ENCODE measurements around the gene NXPH3. TPM values are rescaled to one million over a fixed set of nuclear protein-coding genes. Genes with fewer than 3 reads are reported as not detected.
"Not testable (repeated sequence)": the region's sequence is repeated elsewhere in the genome, so short reads cannot be mapped to it uniquely, and the experiment has no call there.

The NXPH3 gene
- total RNA-seq, 1 experiment from 2014 or later: not detected

GRCh38 chr17:49546546-49547535 lies 28.8 kb upstream of the NXPH3 start:
- Histone ChIP-seq H3K9ac (ENCODE audit: low read length) (no peak overlapping the region), H3K79me2 (ENCODE audit: low read length) (no peaks in the 10 kb centered on the region), H3K27ac (ENCODE audit: low read length) (no peak overlapping the region), H4K20me1 (ENCODE audit: insufficient read depth, low read depth, low read length) (no peaks in the 10 kb centered on the region), H3K4me1 (ENCODE audit: low read length) (no peaks in the 10 kb centered on the region), H2AFZ (ENCODE audit: low read length) (no peak overlapping the region), H3K4me3 (ENCODE audit: low read length) (no peak overlapping the region), H3K36me3 (ENCODE audit: insufficient read depth, low read length) (no peaks in the 10 kb centered on the region), H3K9me3 (ENCODE audit: low read length) (no peaks in the 10 kb centered on the region), H3K27me3 (ENCODE audit: low read length) (no peaks in the 10 kb centered on the region), H3K9me2 (replicated peaks; ENCODE audit: insufficient read depth, low read length) (no peaks in the 10 kb centered on the region), H3K4me2 (ENCODE audit: low read depth, low read length, poor library complexity, severe bottlenecking) (no peak overlapping the region)
- DNase-seq: no peak

- Histone ChIP-seq H4K20me1 (ENCODE audit: insufficient read depth, low read depth, low read length) (no peaks in the 10 kb centered on the region), H3K4me2 (ENCODE audit: low read depth, low read length, poor library complexity, severe bottlenecking) (no peak overlapping the region), H3K9me3 (ENCODE audit: low read length) (no peaks in the 10 kb centered on the region), H3K36me3 (ENCODE audit: insufficient read depth, low read length) (no peaks in the 10 kb centered on the region), H3K9ac (ENCODE audit: low read length) (no peak overlapping the region), H3K27me3 (ENCODE audit: low read length) (no peaks in the 10 kb centered on the region), H2AFZ (ENCODE audit: low read length) (no peak overlapping the region), H3K4me1 (ENCODE audit: low read length) (no peaks in the 10 kb centered on the region), H3K79me2 (ENCODE audit: low read length) (no peaks in the 10 kb centered on the region), H3K9me2 (replicated peaks; ENCODE audit: insufficient read depth, low read length) (no peaks in the 10 kb centered on the region), H3K4me3 (ENCODE audit: low read length) (no peak overlapping the region), H3K27ac (ENCODE audit: low read length) (no peak overlapping the region)
- no peak for DNase-seq
Measured at GRCh38 chr17:49547566-49547965, 28.1 kb upstream of the NXPH3 start.

GRCh38 chr17:49548051-49548505 lies 27.6 kb upstream of the NXPH3 start:
- Histone ChIP-seq H4K20me1 (ENCODE audit: insufficient read depth, low read depth, low read length) (no peaks in the 10 kb centered on the region), H3K4me3 (ENCODE audit: low read length) (no peak overlapping the region), H3K9me2 (replicated peaks; ENCODE audit: insufficient read depth, low read length) (no peaks in the 10 kb centered on the region)

GRCh38 chr17:49548506-49549310 lies 27.0 kb upstream of the NXPH3 start:
- no peak overlapping the region for H2AFZ ChIP-seq (ENCODE audit: low read length)
- H3K4me2 ChIP-seq (ENCODE audit: low read depth, low read length, poor library complexity, severe bottlenecking): no peak overlapping the region
- H3K36me3 ChIP-seq (ENCODE audit: insufficient read depth, low read length): no peaks in the 10 kb centered on the region
- H3K79me2 ChIP-seq (ENCODE audit: low read length): no peaks in the 10 kb centered on the region
- no peak for DNase-seq
- H3K4me1 ChIP-seq (ENCODE audit: low read length): no peaks in the 10 kb centered on the region
- H4K20me1 ChIP-seq (ENCODE audit: insufficient read depth, low read depth, low read length): no peaks in the 10 kb centered on the region
- H3K9ac ChIP-seq (ENCODE audit: low read length): no peak overlapping the region
- H3K27me3 ChIP-seq (ENCODE audit: low read length): no peaks in the 10 kb centered on the region
- H3K9me2 ChIP-seq (replicated peaks; ENCODE audit: insufficient read depth, low read length): no peaks in the 10 kb centered on the region
- H3K9me3 ChIP-seq (ENCODE audit: low read length): no peaks in the 10 kb centered on the region
- H3K27ac ChIP-seq (ENCODE audit: low read length): no peak overlapping the region
- H3K4me3 ChIP-seq (ENCODE audit: low read length): no peak overlapping the region

More at GRCh38 chr17:49548051-49548505, 27.6 kb upstream of the NXPH3 start:
- DNase-seq: no peak
- no peaks in the 10 kb centered on the region for H3K27me3 ChIP-seq (ENCODE audit: low read length)
- no peaks in the 10 kb centered on the region for H3K4me1 ChIP-seq (ENCODE audit: low read length)
- no peak overlapping the region for H2AFZ ChIP-seq (ENCODE audit: low read length)
- no peak overlapping the region for H3K9ac ChIP-seq (ENCODE audit: low read length)
- no peaks in the 10 kb centered on the region for H3K36me3 ChIP-seq (ENCODE audit: insufficient read depth, low read length)
- no peak overlapping the region for H3K27ac ChIP-seq (ENCODE audit: low read length)
- H3K9me3 ChIP-seq (ENCODE audit: low read length): no peaks in the 10 kb centered on the region
- H3K79me2 ChIP-seq (ENCODE audit: low read length): no peaks in the 10 kb centered on the region
- H3K4me2 ChIP-seq (ENCODE audit: low read depth, low read length, poor library complexity, severe bottlenecking): no peak overlapping the region

- DNase-seq: no peak
- Histone ChIP-seq H3K27ac (ENCODE audit: low read length) (no peak overlapping the region), H3K27me3 (ENCODE audit: low read length) (no peaks in the 10 kb centered on the region), H3K79me2 (ENCODE audit: low read length) (no peaks in the 10 kb centered on the region), H3K36me3 (ENCODE audit: insufficient read depth, low read length) (no peaks in the 10 kb centered on the region), H3K4me3 (ENCODE audit: low read length) (no peak overlapping the region), H3K9ac (ENCODE audit: low read length) (no peak overlapping the region), H3K9me3 (ENCODE audit: low read length) (no peaks in the 10 kb centered on the region), H3K4me1 (ENCODE audit: low read length) (no peaks in the 10 kb centered on the region), H2AFZ (ENCODE audit: low read length) (no peak overlapping the region), H4K20me1 (ENCODE audit: insufficient read depth, low read depth, low read length) (no peaks in the 10 kb centered on the region), H3K4me2 (ENCODE audit: low read depth, low read length, poor library complexity, severe bottlenecking) (no peak overlapping the region), H3K9me2 (replicated peaks; ENCODE audit: insufficient read depth, low read length) (no peaks in the 10 kb centered on the region)
Measured at GRCh38 chr17:49549311-49549605, 26.4 kb upstream of the NXPH3 start.

- Histone ChIP-seq H4K20me1 (ENCODE audit: insufficient read depth, low read depth, low read length) (no peaks in the 10 kb centered on the region), H3K9me2 (replicated peaks; ENCODE audit: insufficient read depth, low read length) (no peaks in the 10 kb centered on the region), H3K36me3 (ENCODE audit: insufficient read depth, low read length) (no peaks in the 10 kb centered on the region), H3K27ac (ENCODE audit: low read length) (no peak overlapping the region), H3K9ac (ENCODE audit: low read length) (no peak overlapping the region), H3K4me2 (ENCODE audit: low read depth, low read length, poor library complexity, severe bottlenecking) (no peak overlapping the region), H3K27me3 (ENCODE audit: low read length) (no peaks in the 10 kb centered on the region), H3K79me2 (ENCODE audit: low read length) (no peaks in the 10 kb centered on the region), H2AFZ (ENCODE audit: low read length) (no peak overlapping the region), H3K9me3 (ENCODE audit: low read length) (no peaks in the 10 kb centered on the region), H3K4me1 (ENCODE audit: low read length) (no peaks in the 10 kb centered on the region), H3K4me3 (ENCODE audit: low read length) (no peak overlapping the region)
- no peak for DNase-seq
Measured at GRCh38 chr17:49549691-49550678, 25.7 kb upstream of the NXPH3 start.

- not testable (repeated sequence) for H3K9me2 ChIP-seq (replicated peaks; ENCODE audit: insufficient read depth, low read length); H3K27ac ChIP-seq (ENCODE audit: low read length); H2AFZ ChIP-seq (ENCODE audit: low read length); H3K4me2 ChIP-seq (ENCODE audit: low read depth, low read length, poor library complexity, severe bottlenecking); H3K27me3 ChIP-seq (ENCODE audit: low read length); H3K36me3 ChIP-seq (ENCODE audit: insufficient read depth, low read length); H3K9me3 ChIP-seq (ENCODE audit: low read length); H3K4me1 ChIP-seq (ENCODE audit: low read length); H3K4me3 ChIP-seq (ENCODE audit: low read length); H4K20me1 ChIP-seq (ENCODE audit: insufficient read depth, low read depth, low read length); DNase-seq; H3K79me2 ChIP-seq (ENCODE audit: low read length); H3K9ac ChIP-seq (ENCODE audit: low read length)
Measured at GRCh38 chr17:49550764-49551163, 24.9 kb upstream of the NXPH3 start.

All from Karpas-422 (cell line).